Gastrocnemius medialis (tissue), 4 donors: ENCODE results near the gene BDKRB2. TPM values are rescaled to one million over a fixed set of nuclear protein-coding genes. Genes with fewer than 3 reads are reported as not detected.

Source experiments
- ATAC-seq, 2 donors: fragments of 150-250 bp; one replicate each; pipeline ENCODE4 v1.9.1; 2016
- DNase-seq, 2 donors: peaks; one replicate each; pipeline ENCODE4 v3.0.0-alpha.2; 2019
- H3K27ac ChIP-seq, 4 donors: fragments of 200-600 bp; sonication (generic); 1 replicate in 1 of 4; 2 replicates in 3 of 4; pipeline ENCODE4 v1.5.1; 2016 to 2018; ENCODE audit warnings: mild to moderate bottlenecking in 2 of 4, moderate library complexity in 1 of 4
- H3K27me3 ChIP-seq, 3 donors: fragments of 200-600 bp; sonication (generic) in 2 of 3; 1 replicate in 1 of 3; 2 replicates in 2 of 3; pipeline versions ENCODE4 v1.5.1 to v1.6.0; 2016 to 2019; ENCODE audit warnings: mild to moderate bottlenecking in 1 of 3, moderate library complexity in 1 of 3
- H3K36me3 ChIP-seq, 2 donors: fragments of 200-600 bp; sonication (generic) in 1 of 2; one replicate each; pipeline ENCODE4 v1.5.1; 2017 to 2018
- H3K4me1 ChIP-seq, 2 donors: fragments of 200-600 bp; sonication (generic) in 1 of 2; one replicate each; pipeline ENCODE4 v1.5.1; 2016 to 2017; ENCODE audit warnings: mild to moderate bottlenecking in 2 of 2
- H3K4me3 ChIP-seq, 4 donors: fragments of 200-600 bp; sonication (generic) in 3 of 4; 1 replicate in 1 of 4; 2 replicates in 3 of 4; pipeline ENCODE4 v1.5.1; 2016 to 2019; ENCODE audit warnings: mild to moderate bottlenecking in 2 of 4
- H3K9me3 ChIP-seq, 3 donors: fragments of 200-600 bp; sonication (generic) in 2 of 3; 1 replicate in 1 of 3; 2 replicates in 2 of 3; pipeline ENCODE4 v1.5.1; 2016 to 2019
- CTCF ChIP-seq, 5 experiments: fragments of 450-650 bp in 3 of 5; fragments of 200-600 bp in 2 of 5; sonication (generic) in 2 of 5; IDR thresholded peaks in 4 of 5; conservative IDR thresholded peaks in 1 of 5; 1 replicate in 4 of 5; 2 replicates in 1 of 5; pipeline ENCODE4 v1.5.1; 2016 to 2019; ENCODE audit warnings: antibody characterized with exemption in 5 of 5, mild to moderate bottlenecking in 3 of 5, moderate library complexity in 3 of 5
- POLR2A ChIP-seq, 2 donors: fragments of 450-650 bp; IDR thresholded peaks; one replicate each; pipeline ENCODE4 v1.6.1; 2017; ENCODE audit warnings: antibody characterized with exemption in 2 of 2, mild to moderate bottlenecking in 2 of 2, moderate library complexity in 2 of 2
- in situ Hi-C, 4 donors: fragments of 200-750 bp; cut with MboI; loops; one replicate each; pipeline versions ENCODE4 v1.15.0 to v1.8.0; 2017; ENCODE audit warnings: low sequenced_read_pairs in 4 of 4
- intact Hi-C: fragments of 100-400 bp; cut with DNase I; formaldehyde crosslinking; loops from one replicate; pipeline ENCODE4 v1.15.1; 2023; ENCODE audit warnings: low total_unique reads
- total RNA-seq, 4 donors: library from RNA; depleted of rRNA; stranded (reverse); fragments of >200 nt; gene quantifications; one replicate each; pipeline versions ENCODE4 v1.1.0 to v1.2.3, GENCODE V29; 2016

BDKRB2 gene
- total RNA-seq, 4 donors from 2014 or later = 0.10 to 1.3 (median 0.89) TPM

DNA sequence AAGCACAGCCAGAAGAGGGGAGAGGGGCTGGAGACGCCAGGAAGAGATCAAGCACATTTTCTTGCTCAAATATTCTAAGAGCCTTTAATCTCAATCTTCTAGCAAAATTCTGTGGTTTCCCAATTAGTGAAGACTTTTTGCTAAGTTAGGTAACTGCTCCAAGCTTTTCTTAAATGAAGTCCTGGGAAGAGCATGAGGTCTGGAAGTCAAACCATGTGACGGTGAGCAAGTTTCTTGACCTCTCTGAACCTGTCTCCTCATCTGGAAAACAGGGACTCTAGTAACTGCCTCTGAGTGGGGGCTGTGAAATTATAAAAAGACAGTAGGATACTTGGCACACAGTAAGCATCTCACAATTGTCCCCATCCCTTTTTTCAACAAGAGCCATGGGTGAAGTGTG lies 75.5 kb downstream of the BDKRB2 start:
- in situ Hi-C loops = loop anchor here in 1 of 4 donors (25.0 kb wide), 1 partner anchor 718 kb away; no protein-coding TSS in a partner anchor
- TF ChIP-seq POLR2A (IDR thresholded peaks at IDR 0.05) (no peak), CTCF (IDR thresholded peaks at IDR 0.05 in 4 of 5, conservative IDR thresholded peaks at IDR 0.05 in 1 of 5) (no peak)
- H3K27ac ChIP-seq = no peak overlapping the region

GRCh38 chr14:96281486-96281885 lies 76.8 kb downstream of the BDKRB2 start:
- DNase-seq (no peak), ATAC-seq (no peak)
- no peak overlapping the region for H3K27ac ChIP-seq
- H3K36me3 ChIP-seq = peaks cover 3 to 38% of the 10 kb centered on the region in 2 donors
- H3K4me3 ChIP-seq = no peak overlapping the region
- peaks cover 4 to 12% (median 6%) of the 10 kb centered on the region in 3 donors for H3K9me3 ChIP-seq
- in situ Hi-C loops (loop anchor here in 1 of 4 donors (25.0 kb wide), 1 partner anchor 719 kb away; no protein-coding TSS in a partner anchor), intact Hi-C loops (no loop called here)
- no peaks in the 10 kb centered on the region for H3K27me3 ChIP-seq
- no peaks in the 10 kb centered on the region for H3K4me1 ChIP-seq
- no peak for TF ChIP-seq CTCF (IDR thresholded peaks at IDR 0.05 in 4 of 5, conservative IDR thresholded peaks at IDR 0.05 in 1 of 5)
- no peak for TF ChIP-seq POLR2A (IDR thresholded peaks at IDR 0.05)

More for the DNA sequence above, 75.5 kb downstream of the BDKRB2 start:
- Histone ChIP-seq H3K27me3 (no peaks in the 10 kb centered on the region), H3K9me3 (peaks cover 4 to 12% (median 6%) of the 10 kb centered on the region in 3 donors), H3K4me1 (no peaks in the 10 kb centered on the region), H3K4me3 (no peak overlapping the region), H3K36me3 (peaks cover 3 to 28% of the 10 kb centered on the region in 2 donors)
- DNase-seq (no peak), ATAC-seq (no peak)
- intact Hi-C loops = no loop called here

DNA sequence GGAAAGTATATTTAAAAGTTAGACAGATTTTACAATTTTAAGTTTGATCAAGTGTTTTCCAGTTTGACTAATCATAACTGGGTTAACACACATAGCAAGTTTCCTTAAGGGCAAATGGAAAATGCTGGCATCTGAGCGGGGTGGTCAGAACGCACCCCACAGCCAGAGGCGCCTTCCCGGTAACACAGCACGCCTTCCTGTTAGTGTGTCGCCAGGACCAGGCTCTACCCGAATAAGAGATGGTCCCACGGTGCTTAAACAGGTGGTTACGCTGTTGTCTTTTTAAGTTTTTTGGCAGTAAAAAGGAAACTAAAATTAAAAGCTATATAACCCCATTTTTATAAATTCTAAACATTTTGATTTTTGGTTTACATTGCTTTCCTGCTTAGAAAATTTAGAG lies 79.4 kb downstream of the BDKRB2 start:
- Histone ChIP-seq H3K9me3 (no peaks in the 10 kb centered on the region), H3K4me1 (no peaks in the 10 kb centered on the region), H3K27me3 (no peaks in the 10 kb centered on the region), H3K36me3 (peaks cover 3 to 53% of the 10 kb centered on the region in 2 donors), H3K4me3 (no peak overlapping the region), H3K27ac (no peak overlapping the region)
- DNase-seq = no peak
- intact Hi-C loops (no loop called here), in situ Hi-C loops (loop anchor here in 1 of 4 donors (25.0 kb wide), 1 partner anchor 722 kb away; no protein-coding TSS in a partner anchor)
- no peak for TF ChIP-seq CTCF (IDR thresholded peaks at IDR 0.05 in 4 of 5, conservative IDR thresholded peaks at IDR 0.05 in 1 of 5)
- TF ChIP-seq POLR2A (IDR thresholded peaks at IDR 0.05) = no peak
- no peak for ATAC-seq

GRCh38 chr14:96284430-96284829 lies 79.8 kb downstream of the BDKRB2 start:
- H3K27ac ChIP-seq = no peak overlapping the region
- no peaks in the 10 kb centered on the region for H3K27me3 ChIP-seq
- peaks cover 3 to 57% of the 10 kb centered on the region in 2 donors for H3K36me3 ChIP-seq
- no peaks in the 10 kb centered on the region for H3K9me3 ChIP-seq
- TF ChIP-seq POLR2A (IDR thresholded peaks at IDR 0.05) (no peak), CTCF (IDR thresholded peaks at IDR 0.05 in 4 of 5, conservative IDR thresholded peaks at IDR 0.05 in 1 of 5) (no peak)
- intact Hi-C loops = no loop called here
- no peak overlapping the region for H3K4me3 ChIP-seq
- ATAC-seq = no peak
- in situ Hi-C loops = loop anchor here in 1 of 4 donors (25.0 kb wide), 1 partner anchor 722 kb away; no protein-coding TSS in a partner anchor
- no peaks in the 10 kb centered on the region for H3K4me1 ChIP-seq
- no peak for DNase-seq

- no peak for ATAC-seq
- peaks cover 3 to 70% of the 10 kb centered on the region in 2 donors for H3K36me3 ChIP-seq
- no peak for TF ChIP-seq CTCF (IDR thresholded peaks at IDR 0.05 in 4 of 5, conservative IDR thresholded peaks at IDR 0.05 in 1 of 5)
- TF ChIP-seq POLR2A (IDR thresholded peaks at IDR 0.05) = no peak
- H3K27ac ChIP-seq = no peak overlapping the region
- no peak overlapping the region for H3K4me3 ChIP-seq
- intact Hi-C loops = no loop called here
- H3K4me1 ChIP-seq = no peaks in the 10 kb centered on the region
- H3K27me3 ChIP-seq = no peaks in the 10 kb centered on the region
- DNase-seq = no peak
- in situ Hi-C loops = loop anchor here in 1 of 4 donors (25.0 kb wide), 1 partner anchor 723 kb away; no protein-coding TSS in a partner anchor
- H3K9me3 ChIP-seq = no peaks in the 10 kb centered on the region
These were observed 81.0 kb downstream of the BDKRB2 start for GRCh38 chr14:96285667-96286066.
